HepG2 (cell line): Measurements from ENCODE around the gene GRM2. TPM values are rescaled to one million over a fixed set of nuclear protein-coding genes. Genes with fewer than 3 reads are reported as not detected.

Experiments used
- ATAC-seq: fragments of 200-7000 bp; cut with Tn5 transposase; 3 replicates; pipeline ENCODE4 v1.9.1; 2020; ENCODE audit warnings: mild to moderate bottlenecking, moderate library complexity
- BruUV-seq: library from RNA; stranded (reverse); fragments of 400-500 nt; replicated peaks from 2 replicates; lab custom pipeline; 2021; lab: Mats Ljungman, UMichigan
- CTCF ChIA-PET: fragments of 300-600 bp; formaldehyde crosslinking; extraction: SDS; loops from one replicate; lab custom pipeline; 2021; ENCODE audit warnings: low total read pairs, inconsistent platforms, low intra/inter-chr PET ratio; lab: Yijun Ruan, JAX
- POLR2A ChIA-PET: fragments of 350-600 bp; sonication (Branson Sonifier 250); formaldehyde crosslinking; loops from one replicate; lab custom pipeline; 2020; ENCODE audit warnings: antibody characterized with exemption, inconsistent platforms; lab: Yijun Ruan, JAX
- DNase-seq: peaks from one replicate; pipeline ENCODE4 v3.0.0-alpha.2; 2015; ENCODE audit warnings: low spot score
- FAIRE-seq: peaks from 3 replicates; lab custom pipeline; 2011; peaks lifted over from hg19 to GRCh38; lab: Jason Lieb, UNC
- H2AFZ ChIP-seq: one replicate; pipeline ENCODE4 v1.6.1; 2011; ENCODE audit warnings: low read length, inconsistent platforms
- H3K27ac ChIP-seq: fragments of 300-600 bp; 3 replicates; pipeline ENCODE4 v1.8.0; 2011; ENCODE audit warnings: mixed run types, mild to moderate bottlenecking, mixed read lengths, low read length, inconsistent platforms; ENCODE audit not compliant: insufficient read depth; ENCODE audit errors: extremely low read length
- H3K27me3 ChIP-seq, 2 experiments: fragments of 200-600 bp in 1 of 2; 2 replicates in 1 of 2; 3 replicates in 1 of 2; pipeline versions ENCODE4 v1.6.0 to v1.8.0; 2011; ENCODE audit warnings: low read length in 2 of 2, mild to moderate bottlenecking in 2 of 2, moderate library complexity in 2 of 2, inconsistent platforms in 1 of 2; ENCODE audit not compliant: insufficient read depth in 2 of 2, control insufficient read depth in 1 of 2
- H3K36me3 ChIP-seq, 2 experiments: fragments of 200-600 bp in 1 of 2; replicated peaks in 1 of 2; 2 replicates in 1 of 2; 3 replicates in 1 of 2; pipeline versions ENCODE4 v1.5.1 to v1.8.0; 2011; ENCODE audit warnings: low read length in 2 of 2, inconsistent platforms in 1 of 2; ENCODE audit not compliant: insufficient read depth in 2 of 2, control insufficient read depth in 1 of 2
- H3K4me1 ChIP-seq: 2 replicates; pipeline ENCODE4 v1.5.1; 2012; ENCODE audit warnings: low read length, inconsistent platforms; ENCODE audit not compliant: insufficient read depth
- H3K4me2 ChIP-seq: 2 replicates; pipeline ENCODE4 v1.6.0; 2011; ENCODE audit warnings: low read depth, low read length, inconsistent platforms
- H3K4me3 ChIP-seq, 3 experiments: fragments of 200-600 bp in 1 of 3; sonication (generic), shearing (Covaris generic) in 1 of 3; replicated peaks in 1 of 3; 2 replicates each; pipeline ENCODE4 v1.5.1; 2011 to 2016; ENCODE audit warnings: low read length in 3 of 3, inconsistent platforms in 2 of 3, low read depth in 2 of 3, mild to moderate bottlenecking in 2 of 3, control low read depth in 1 of 3, mixed read lengths in 1 of 3; ENCODE audit not compliant: insufficient read depth in 1 of 3
- H3K79me2 ChIP-seq: one replicate; pipeline ENCODE4 v1.6.1; 2011; ENCODE audit warnings: low read length, inconsistent platforms; ENCODE audit not compliant: insufficient read depth
- H3K9ac ChIP-seq: 2 replicates; pipeline ENCODE4 v1.6.0; 2011; ENCODE audit warnings: mild to moderate bottlenecking, low read depth, low read length, inconsistent platforms; ENCODE audit not compliant: insufficient read depth
- H3K9me3 ChIP-seq: 2 replicates; pipeline ENCODE4 v1.5.1; 2012; ENCODE audit warnings: mild to moderate bottlenecking, low read length
- H4K20me1 ChIP-seq: 2 replicates; pipeline ENCODE4 v1.6.0; 2011; ENCODE audit warnings: inconsistent platforms, mild to moderate bottlenecking, low read length, moderate library complexity; ENCODE audit not compliant: insufficient read depth
- DNMT1 ChIP-seq: sonication (generic); formaldehyde crosslinking; IDR thresholded peaks from 2 replicates; pipeline ENCODE4 v1.5.1; 2020; ENCODE audit warnings: mild to moderate bottlenecking, missing genetic modification reagents
- ETV5 ChIP-seq: IDR thresholded peaks from 2 replicates; pipeline ENCODE4 v1.6.1; 2018; ENCODE audit warnings: missing biosample characterization, missing genetic modification reagents, inconsistent platforms, borderline replicate concordance
- GATAD2A ChIP-seq: IDR thresholded peaks from 2 replicates; pipeline ENCODE4 v1.6.1; 2016
- GTF3A ChIP-seq: sonication (generic); formaldehyde crosslinking; conservative IDR thresholded peaks from 2 replicates; pipeline ENCODE4 v1.4.0; 2020; ENCODE audit warnings: mild to moderate bottlenecking, missing genetic modification reagents
- HHEX ChIP-seq: IDR thresholded peaks from 2 replicates; pipeline ENCODE4 v1.6.1; 2016; ENCODE audit warnings: control low read depth
- MED8 ChIP-seq: sonication (generic); formaldehyde crosslinking; IDR thresholded peaks from 2 replicates; pipeline ENCODE4 v1.8.1; 2023; ENCODE audit warnings: mild to moderate bottlenecking, missing genetic modification reagents; ENCODE audit not compliant: insufficient replicate concordance
- MNT ChIP-seq: fragments of 450-650 bp; IDR thresholded peaks from 2 replicates; pipeline ENCODE4 v1.6.1; 2016
- MTERF4 ChIP-seq: sonication (generic); formaldehyde crosslinking; IDR thresholded peaks from 2 replicates; pipeline ENCODE4 v1.8.0; 2023; ENCODE audit warnings: mild to moderate bottlenecking, missing genetic modification reagents
- PCBP2 ChIP-seq: fragments of 200-400 bp; formaldehyde crosslinking; optimal IDR thresholded peaks from 2 replicates; pipeline ENCODE3; 2018; ENCODE audit warnings: low read length, low read depth; ENCODE audit not compliant: poor library complexity, severe bottlenecking
- RERE ChIP-seq: IDR thresholded peaks from 2 replicates; pipeline ENCODE4 v1.6.1; 2016; ENCODE audit warnings: low read depth, missing genetic modification reagents, missing compliant biosample characterization
- TAF15 ChIP-seq: fragments of 200-400 bp; formaldehyde crosslinking; IDR thresholded peaks from one replicate; pipeline ENCODE4 v1.6.1; 2018; ENCODE audit warnings: mild to moderate bottlenecking, low read depth, low read length; ENCODE audit not compliant: poor library complexity, severe bottlenecking
- ZKSCAN5 ChIP-seq: sonication (generic); formaldehyde crosslinking; IDR thresholded peaks from 2 replicates; pipeline ENCODE4 v1.5.1; 2020; ENCODE audit warnings: mild to moderate bottlenecking, missing genetic modification reagents
- ZNF33A ChIP-seq: sonication (generic); formaldehyde crosslinking; IDR thresholded peaks from 2 replicates; pipeline ENCODE4 v1.5.1; 2020; ENCODE audit warnings: missing genetic modification reagents, mild to moderate bottlenecking, moderate library complexity, borderline replicate concordance
- ZNF589 ChIP-seq: sonication (generic); formaldehyde crosslinking; conservative IDR thresholded peaks from 2 replicates; pipeline ENCODE4 v1.8.0; 2022; ENCODE audit warnings: mild to moderate bottlenecking, moderate library complexity, missing genetic modification reagents
- ZNF615 ChIP-seq: sonication (generic); formaldehyde crosslinking; IDR thresholded peaks from 2 replicates; pipeline ENCODE4 v1.5.0; 2020; ENCODE audit warnings: mild to moderate bottlenecking, missing genetic modification reagents, borderline replicate concordance
- ZNF773 ChIP-seq: sonication (generic); formaldehyde crosslinking; IDR thresholded peaks from 2 replicates; pipeline ENCODE4 v1.4.0; 2020; ENCODE audit warnings: missing genetic modification reagents, borderline replicate concordance
- ZNF782 ChIP-seq: sonication (generic); formaldehyde crosslinking; IDR thresholded peaks from 2 replicates; pipeline ENCODE4 v1.4.0; 2020; ENCODE audit warnings: missing genetic modification reagents, mild to moderate bottlenecking, borderline replicate concordance
- ZSCAN22 ChIP-seq: sonication (generic); formaldehyde crosslinking; IDR thresholded peaks from 2 replicates; pipeline ENCODE4 v1.4.0; 2020; ENCODE audit warnings: mild to moderate bottlenecking, missing genetic modification reagents
- WGBS: methylation state at CpG from one replicate; pipeline ENCODE4 v1.1.6; 2017; ENCODE audit warnings: low lambda C conversion rate; 5-methylcytosine and 5-hydroxymethylcytosine counted together
- in situ Hi-C: cut with HindIII; loops from 2 replicates; pipeline ENCODE4 v1.10.0; 2017; ENCODE audit warnings: low pct_unique_long_range_greater_than_20kb; ENCODE audit not compliant: extremely low pct_ligation_motif_present
- intact Hi-C: fragments of 100-400 bp; cut with micrococcal nuclease; formaldehyde crosslinking; loops from one replicate; pipeline ENCODE4 v1.10.0; 2022; ENCODE audit not compliant: unreplicated experiment
- polyA plus RNA-seq, 8 experiments: library from polyadenylated mRNA; depleted of rRNA in 3 of 8; stranded (reverse) in 7 of 8; unstranded in 1 of 8; fragments of >200 nt; fragmentation: Illumina TruSeq in 4 of 8; extraction: Trizol in 4 of 8; gene quantifications; 2 replicates each; pipeline versions ENCODE4 v1.2.1 to v1.2.3, GENCODE V29; 2011 to 2016; ENCODE audit warnings: low read depth in 4 of 8, missing spikeins in 1 of 8, mixed read lengths in 1 of 8; ENCODE audit not compliant: insufficient read depth in 1 of 8
- total RNA-seq, 5 experiments: library from RNA; depleted of rRNA; stranded (reverse); fragments of >200 nt; fragmentation: Illumina TruSeq; extraction: Trizol; gene quantifications; 2 replicates each; pipeline ENCODE4 v1.2.3, GENCODE V29; 2016; ENCODE audit warnings: low read depth in 1 of 5

The GRM2 gene
- total and polyA plus RNA-seq, 2 of the 13 experiments (the other 11 are each of a cell fraction or from before 2014, with no cell fraction given), result 0.04 to 0.07 TPM

GRCh38 chr3:51668756-51669155 is 38.1 kb upstream of the GRM2 start:
- ChIA-PET CTCF (interaction anchor here (0.7 to 1.9 kb wide), 5 partner anchors 13 to 167 kb away, joined by 3 to 12 read pairs (median 7); no protein-coding TSS in a partner anchor), POLR2A (interaction anchor here (1.6 to 4.2 kb wide), 2 partner anchors 167 to 169 kb away, joined by 9 to 44 read pairs; partner anchors contain the start of gene DCAF1)
- intact Hi-C loops (loop anchor here (1.0 kb wide), 1 partner anchor 167 kb away; no protein-coding TSS in a partner anchor), in situ Hi-C loops (loop anchor here (5.0 kb wide), 1 partner anchor 166 kb away; the partner anchor contains the start of gene DCAF1)
- Histone ChIP-seq H3K4me2 (no peak overlapping the region), H3K27ac (no peak overlapping the region), H3K79me2 (peaks cover 4% of the 10 kb centered on the region), H3K27me3 (no peaks in the 10 kb centered on the region), H3K36me3 (no peaks in the 10 kb centered on the region), H3K4me1 (peaks cover 42% of the 10 kb centered on the region), H3K9ac (no peak overlapping the region), H3K9me3 (no peaks in the 10 kb centered on the region), H3K4me3 (no peak overlapping the region), H2AFZ (no peak overlapping the region), H4K20me1 (no peaks in the 10 kb centered on the region)
- no peak for ATAC-seq
- 100% methylated on average over 1 of the region's 1 CpG for WGBS
- BruUV-seq, result no TSS peak
- DNase-seq, result no peak
- FAIRE-seq, result no peak
- TF ChIP-seq ZSCAN22 (CRISPR knock-in tag) (no peak), PCBP2 (no peak), RERE (CRISPR knock-in tag) (no peak), MNT (no peak), ZKSCAN5 (CRISPR knock-in tag) (no peak), ZNF589 (CRISPR knock-in tag) (no peak), ZNF33A (CRISPR knock-in tag) (no peak), MTERF4 (CRISPR knock-in tag) (no peak), GTF3A (CRISPR knock-in tag) (no peak), ZNF782 (CRISPR knock-in tag) (no peak), ZNF615 (CRISPR knock-in tag) (no peak), MED8 (no peak), ETV5 (CRISPR knock-in tag) (no peak), GATAD2A (CRISPR knock-in tag) (no peak), TAF15 (no peak), HHEX (CRISPR knock-in tag) (no peak), DNMT1 (CRISPR knock-in tag) (no peak), ZNF773 (CRISPR knock-in tag) (no peak)
